IMR-90 (cell line): ENCODE measurements around the gene NEGR1.

ENCODE experiments used
- CEBPB ChIP-seq: IDR thresholded peaks from 2 replicates; pipeline ENCODE4 v1.6.1; 2012; ENCODE audit warnings: low read depth, low read length, improper control_type of control experiment
- ELK1 ChIP-seq: fragments of 150-350 bp; IDR thresholded peaks from 2 replicates; pipeline ENCODE4 v1.6.1; 2016; ENCODE audit warnings: low read depth, mild to moderate bottlenecking, low read length, moderate library complexity, borderline replicate concordance
- FOS ChIP-seq: fragments of 150-350 bp; IDR thresholded peaks from 2 replicates; pipeline ENCODE4 v1.6.1; 2016; ENCODE audit warnings: low read depth, low read length
- MAFK ChIP-seq: IDR thresholded peaks from 2 replicates; pipeline ENCODE4 v1.6.1; 2012; ENCODE audit warnings: low read depth, low read length, improper control_type of control experiment
- MAZ ChIP-seq: IDR thresholded peaks from 2 replicates; pipeline ENCODE4 v1.6.1; 2012; ENCODE audit warnings: low read depth, mild to moderate bottlenecking, low read length, improper control_type of control experiment, moderate library complexity, borderline replicate concordance
- MXI1 ChIP-seq: IDR thresholded peaks from 2 replicates; pipeline ENCODE4 v1.6.1; 2012; ENCODE audit warnings: low read depth, mild to moderate bottlenecking, low read length, moderate library complexity, borderline replicate concordance
- NFE2L2 ChIP-seq: fragments of 150-350 bp; IDR thresholded peaks from 2 replicates; pipeline ENCODE4 v1.6.1; 2016; ENCODE audit warnings: low read depth, mild to moderate bottlenecking, low read length
- POLR2A ChIP-seq: IDR thresholded peaks from 2 replicates; pipeline ENCODE4 v1.6.1; 2012; ENCODE audit warnings: mild to moderate bottlenecking, low read depth, low read length
- RAD21 ChIP-seq: IDR thresholded peaks from 2 replicates; pipeline ENCODE4 v1.6.1; 2012; ENCODE audit warnings: low read length, improper control_type of control experiment
- RCOR1 ChIP-seq: IDR thresholded peaks from 2 replicates; pipeline ENCODE4 v1.6.1; 2012; ENCODE audit warnings: mild to moderate bottlenecking, low read length, improper control_type of control experiment; ENCODE audit not compliant: insufficient replicate concordance
- TF ChIP-seq, protein P1 (sequence below): conservative IDR thresholded peaks from 2 replicates; pipeline ENCODE4 v1.5.1; 2012; ENCODE audit warnings: mild to moderate bottlenecking, low read depth, low read length, improper control_type of control experiment

- TF ChIP-seq POLR2A, result no peak
- TF ChIP-seq, protein P1, sequence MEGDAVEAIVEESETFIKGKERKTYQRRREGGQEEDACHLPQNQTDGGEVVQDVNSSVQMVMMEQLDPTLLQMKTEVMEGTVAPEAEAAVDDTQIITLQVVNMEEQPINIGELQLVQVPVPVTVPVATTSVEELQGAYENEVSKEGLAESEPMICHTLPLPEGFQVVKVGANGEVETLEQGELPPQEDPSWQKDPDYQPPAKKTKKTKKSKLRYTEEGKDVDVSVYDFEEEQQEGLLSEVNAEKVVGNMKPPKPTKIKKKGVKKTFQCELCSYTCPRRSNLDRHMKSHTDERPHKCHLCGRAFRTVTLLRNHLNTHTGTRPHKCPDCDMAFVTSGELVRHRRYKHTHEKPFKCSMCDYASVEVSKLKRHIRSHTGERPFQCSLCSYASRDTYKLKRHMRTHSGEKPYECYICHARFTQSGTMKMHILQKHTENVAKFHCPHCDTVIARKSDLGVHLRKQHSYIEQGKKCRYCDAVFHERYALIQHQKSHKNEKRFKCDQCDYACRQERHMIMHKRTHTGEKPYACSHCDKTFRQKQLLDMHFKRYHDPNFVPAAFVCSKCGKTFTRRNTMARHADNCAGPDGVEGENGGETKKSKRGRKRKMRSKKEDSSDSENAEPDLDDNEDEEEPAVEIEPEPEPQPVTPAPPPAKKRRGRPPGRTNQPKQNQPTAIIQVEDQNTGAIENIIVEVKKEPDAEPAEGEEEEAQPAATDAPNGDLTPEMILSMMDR, result no peak
- TF ChIP-seq MAFK, result no peak
- TF ChIP-seq RCOR1, result no peak
- TF ChIP-seq RAD21, result no peak
- TF ChIP-seq FOS, result no peak
- TF ChIP-seq MAZ, result no peak
- no peak for TF ChIP-seq NFE2L2
- no peak for TF ChIP-seq ELK1
- no peak for TF ChIP-seq CEBPB
- TF ChIP-seq MXI1, result no peak
These were observed 332.7 kb downstream of the NEGR1 start for GRCh38 chr1:71949681-71950080.
